Astrocyte (in vitro differentiated cells and primary cell): ENCODE results near the gene BAZ1B.
"Not testable (repeated sequence)": the region's sequence is repeated elsewhere in the genome, so short reads cannot be mapped to it uniquely, and the experiment has no call there.

Experiments used
- CTCF ChIP-seq: IDR thresholded peaks from 2 replicates; pipeline ENCODE4 v1.5.1; 2011; ENCODE audit warnings: low read depth, mild to moderate bottlenecking, inconsistent platforms, low read length, moderate library complexity; ENCODE audit not compliant: insufficient read depth
- EZH2 ChIP-seq: IDR thresholded peaks from 2 replicates; pipeline ENCODE4 v1.6.1; 2012; ENCODE audit warnings: mild to moderate bottlenecking, low read length, inconsistent platforms; ENCODE audit not compliant: insufficient read depth

GRCh38 chr7:73566431-73566830 lies 44.3 kb upstream of the BAZ1B start:
- not testable (repeated sequence) for TF ChIP-seq CTCF, EZH2
